ENCODE data around the gene PROK1.

DNA sequence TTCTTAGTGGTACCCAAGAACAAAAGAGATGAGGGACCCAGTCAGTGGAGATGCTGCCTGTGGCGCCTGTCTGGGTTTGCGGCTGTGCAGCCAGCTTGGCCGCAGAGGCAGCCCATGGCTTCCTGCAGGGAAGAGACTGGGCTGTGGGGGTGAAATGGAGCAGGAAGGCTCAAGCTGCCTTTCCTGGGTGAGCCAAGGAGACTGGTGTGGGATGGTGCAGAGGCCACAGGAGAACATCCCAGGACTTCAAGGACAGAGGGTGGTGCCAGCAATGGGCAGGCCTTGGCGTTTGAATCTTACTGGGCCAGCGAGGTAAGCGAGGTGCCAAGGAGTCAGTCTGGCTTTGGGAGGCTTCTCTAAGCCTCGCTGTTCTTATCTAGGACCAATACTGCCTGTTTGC lies 41.6 kb downstream of the PROK1 start:
- TF ChIP-seq CTCF (conservative IDR thresholded peaks at IDR 0.05; ENCODE audit: low read length) (no peak), EZH2phosphoT487 (IDR thresholded peaks at IDR 0.05; ENCODE audit: borderline replicate concordance, low read depth, low read length) (no peak)

All from OCI-LY7 (cell line).